ENCODE results near the gene CDH20.

GRCh38 chr18:61394983-61395382 lies 61.8 kb downstream of the CDH20 start:
- TF ChIP-seq TAF1 (IDR thresholded peaks at IDR 0.05; ENCODE audit: low read depth, low read length) (no peak), POLR2A (IDR thresholded peaks at IDR 0.05; ENCODE audit: low read depth, low read length) (no peak), POU2F2 (IDR thresholded peaks at IDR 0.05; ENCODE audit: low read depth, low read length) (no peak), POLR2AphosphoS5 (IDR thresholded peaks at IDR 0.05; ENCODE audit: low read depth, low read length) (no peak), SPI1 (IDR thresholded peaks at IDR 0.05; ENCODE audit: low read depth, low read length) (no peak), PAX5 (IDR thresholded peaks at IDR 0.05; ENCODE audit: insufficient read depth, low read length, severe bottlenecking) (no peak)
